ENCODE data around the gene CPSF4L.
"Not testable (repeated sequence)": the region's sequence is repeated elsewhere in the genome, so short reads cannot be mapped to it uniquely, and the experiment has no call there.

CPSF4L gene, protein sequence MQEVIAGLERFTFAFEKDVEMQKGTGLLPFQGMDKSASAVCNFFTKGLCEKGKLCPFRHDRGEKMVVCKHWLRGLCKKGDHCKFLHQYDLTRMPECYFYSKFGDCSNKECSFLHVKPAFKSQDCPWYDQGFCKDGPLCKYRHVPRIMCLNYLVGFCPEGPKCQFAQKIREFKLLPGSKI

DNA sequence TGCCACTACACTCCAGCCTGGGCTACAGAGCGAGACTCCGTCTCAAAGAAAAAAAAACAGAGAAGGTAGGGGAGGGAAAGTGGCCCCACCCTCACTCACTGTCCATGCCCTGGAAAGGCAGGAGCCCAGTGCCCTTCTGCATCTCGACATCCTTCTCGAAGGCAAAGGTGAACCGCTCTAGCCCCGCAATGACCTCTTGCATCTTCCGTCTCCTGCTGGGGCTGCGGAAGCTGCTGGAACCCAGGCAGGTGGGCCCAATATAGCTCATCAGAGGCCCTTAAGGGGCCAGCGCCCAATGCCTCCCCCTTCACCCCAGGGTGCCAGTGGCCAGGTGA is at the start of gene CPSF4L:
Gene CPSF4L (minus strand): TSS at position 264 of the 335 bp plus-strand sequence. CDS start 62 bp downstream, at position 202.
- Histone ChIP-seq H3K4me2 (ENCODE audit: low read depth, low read length) (no peak within 1 kb of the TSS), H3K9me2 (replicated peaks; ENCODE audit: insufficient read depth, low read length) (no peaks in the 10 kb centered on the region), H4K20me1 (ENCODE audit: insufficient read depth, low read length) (no peaks in the 10 kb centered on the region), H3F3A (ENCODE audit: insufficient read depth, low read length) (no peaks in the 10 kb centered on the region), H2AFZ (ENCODE audit: low read length) (no peak within 1 kb of the TSS), H3K9ac (ENCODE audit: low read length) (no peak within 1 kb of the TSS), H3K4me1 (ENCODE audit: low read length) (no peaks in the 10 kb centered on the region), H3K9me3 (replicated peaks; ENCODE audit: insufficient read depth, low read length) (no peaks in the 10 kb centered on the region), H3K79me2 (ENCODE audit: low read length) (no peaks in the 10 kb centered on the region), H3K4me3 (ENCODE audit: low read length) (no peak within 1 kb of the TSS), H3K27ac (ENCODE audit: low read length) (no peak within 1 kb of the TSS), H3K36me3 (replicated peaks; ENCODE audit: insufficient read depth, low read length) (no peaks in the 10 kb centered on the region), H3K27me3 (replicated peaks; ENCODE audit: insufficient read depth, low read length) (no peaks in the 10 kb centered on the region)
- DNase-seq, result no peak
- no peak for TF ChIP-seq EZH2phosphoT487 (IDR thresholded peaks at IDR 0.05; ENCODE audit: low read length)
- no peak for TF ChIP-seq EZH2 (optimal IDR thresholded peaks at IDR 0.05; ENCODE audit: low read depth, low read length)
- TF ChIP-seq CTCF (IDR thresholded peaks at IDR 0.05; ENCODE audit: low read length), result no peak

DNA sequence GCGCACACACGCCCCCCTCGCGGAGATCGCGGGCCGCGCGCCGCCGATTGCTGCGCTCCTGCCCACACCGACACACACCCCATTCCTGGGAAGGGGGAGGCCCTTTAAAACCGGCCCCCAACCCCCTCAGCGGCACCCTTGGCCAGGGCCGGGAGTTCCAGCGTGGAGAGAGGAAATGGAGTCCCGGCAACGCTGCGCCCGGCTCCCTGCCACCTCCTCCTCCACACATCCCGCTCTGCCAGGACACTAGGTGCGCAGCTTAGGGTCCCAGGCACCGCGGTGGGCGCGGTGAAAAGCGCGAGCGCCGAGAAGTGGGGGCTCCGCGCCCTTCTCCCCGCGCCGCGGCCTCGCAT is 49.7 kb upstream of the CPSF4L start:
- peak overlapping the region; percentile 88 for H3K4me3 ChIP-seq (ENCODE audit: low read length)
- no peak overlapping the region for H3K27ac ChIP-seq (ENCODE audit: low read length)

DNA sequence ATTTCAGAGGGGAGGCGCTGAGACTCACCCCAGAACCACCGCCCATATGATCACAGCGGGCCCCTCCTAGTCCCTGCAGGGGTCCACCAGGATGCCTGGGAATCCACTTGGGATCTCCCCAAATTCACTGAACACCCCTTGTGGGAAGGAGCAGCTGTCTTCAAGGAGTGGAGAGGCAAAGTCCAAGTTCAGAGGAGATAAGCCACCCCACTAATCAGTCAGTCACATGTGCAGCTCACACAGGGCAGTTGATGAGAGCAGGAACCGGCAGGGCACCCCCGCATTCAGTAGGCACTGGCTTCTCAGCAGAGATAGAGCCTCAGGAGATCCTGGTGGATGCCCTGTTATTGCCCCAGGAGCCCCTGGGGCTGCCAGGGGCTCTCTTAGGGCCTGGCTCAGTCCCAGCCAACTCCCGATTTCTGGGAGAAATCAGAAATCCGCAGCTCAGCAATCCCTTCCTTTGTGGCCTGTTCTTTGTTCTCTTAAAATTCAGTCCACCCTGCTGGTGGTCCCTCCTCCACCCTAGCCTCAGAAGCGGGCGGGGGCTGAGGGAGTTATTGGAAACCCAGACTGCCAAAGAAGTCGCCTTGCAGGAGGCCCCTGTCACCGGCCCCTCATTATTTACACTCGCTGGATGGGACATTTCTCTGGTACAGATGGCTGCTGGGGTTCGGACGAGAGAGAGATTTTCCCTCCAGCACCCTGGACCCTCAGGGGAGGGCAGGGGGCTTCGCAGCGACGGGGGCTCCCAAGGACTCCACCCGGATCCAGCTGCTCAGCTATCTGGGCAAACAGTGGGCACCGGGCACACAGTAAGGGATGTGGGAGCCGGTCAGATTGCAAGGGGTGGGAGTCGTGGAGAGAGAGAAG is 48.3 kb upstream of the CPSF4L start:
- H3K36me3 ChIP-seq (replicated peaks; ENCODE audit: insufficient read depth, low read length), result no peaks in the 10 kb centered on the region
- no peak for DNase-seq
- peak overlapping the region; percentile 55; the same call in 1 of the 2 replicates for H3K9ac ChIP-seq (ENCODE audit: low read length)
- H3K79me2 ChIP-seq (ENCODE audit: low read length), result peaks cover 9% of the 10 kb centered on the region
- H3K9me2 ChIP-seq (replicated peaks; ENCODE audit: insufficient read depth, low read length), result no peaks in the 10 kb centered on the region
- no peaks in the 10 kb centered on the region for H3K9me3 ChIP-seq (replicated peaks; ENCODE audit: insufficient read depth, low read length)
- H2AFZ ChIP-seq (ENCODE audit: low read length), result peak overlapping the region; percentile 94
- TF ChIP-seq CTCF (IDR thresholded peaks at IDR 0.05; ENCODE audit: low read length), result no peak
- no peak for TF ChIP-seq EZH2 (optimal IDR thresholded peaks at IDR 0.05; ENCODE audit: low read depth, low read length)
- TF ChIP-seq EZH2phosphoT487 (IDR thresholded peaks at IDR 0.05; ENCODE audit: low read length), result no peak
- no peak overlapping the region for H3K27ac ChIP-seq (ENCODE audit: low read length)
- H3K4me3 ChIP-seq (ENCODE audit: low read length), result peak overlapping the region; percentile 88
- H4K20me1 ChIP-seq (ENCODE audit: insufficient read depth, low read length), result no peaks in the 10 kb centered on the region
- peaks cover 4% of the 10 kb centered on the region; the same call in 1 of the 2 replicates for H3K4me1 ChIP-seq (ENCODE audit: low read length)
- H3K27me3 ChIP-seq (replicated peaks; ENCODE audit: insufficient read depth, low read length), result 0 out of 2 replicates have a peak, but pooled peaks cover 6% of the 10 kb centered on the region
- peak overlapping the region; percentile 85 for H3K4me2 ChIP-seq (ENCODE audit: low read depth, low read length)
- peaks cover 5% of the 10 kb centered on the region; the same call in 1 of the 2 replicates for H3F3A ChIP-seq (ENCODE audit: insufficient read depth, low read length)

More for the DNA sequence above, 49.7 kb upstream of the CPSF4L start:
- peaks cover 6% of the 10 kb centered on the region; the same call in 1 of the 2 replicates for H3K27me3 ChIP-seq (replicated peaks; ENCODE audit: insufficient read depth, low read length)
- H2AFZ ChIP-seq (ENCODE audit: low read length), result peak overlapping the region; percentile 94
- H3K9ac ChIP-seq (ENCODE audit: low read length), result peak overlapping the region; percentile 53; the same call in 1 of the 2 replicates
- H3K4me1 ChIP-seq (ENCODE audit: low read length), result peaks cover 4% of the 10 kb centered on the region; the same call in 1 of the 2 replicates
- no peaks in the 10 kb centered on the region for H3K9me3 ChIP-seq (replicated peaks; ENCODE audit: insufficient read depth, low read length)
- H4K20me1 ChIP-seq (ENCODE audit: insufficient read depth, low read length), result no peaks in the 10 kb centered on the region
- peaks cover 9% of the 10 kb centered on the region for H3K79me2 ChIP-seq (ENCODE audit: low read length)
- DNase-seq, result peak; percentile 29
- peaks cover 5% of the 10 kb centered on the region; the same call in 1 of the 2 replicates for H3F3A ChIP-seq (ENCODE audit: insufficient read depth, low read length)
- TF ChIP-seq EZH2 (optimal IDR thresholded peaks at IDR 0.05; ENCODE audit: low read depth, low read length) (no peak), CTCF (IDR thresholded peaks at IDR 0.05; ENCODE audit: low read length) (no peak), EZH2phosphoT487 (IDR thresholded peaks at IDR 0.05; ENCODE audit: low read length) (no peak)
- H3K9me2 ChIP-seq (replicated peaks; ENCODE audit: insufficient read depth, low read length), result no peaks in the 10 kb centered on the region
- no peaks in the 10 kb centered on the region for H3K36me3 ChIP-seq (replicated peaks; ENCODE audit: insufficient read depth, low read length)
- H3K4me2 ChIP-seq (ENCODE audit: low read depth, low read length), result peak overlapping the region; percentile 85

DNA sequence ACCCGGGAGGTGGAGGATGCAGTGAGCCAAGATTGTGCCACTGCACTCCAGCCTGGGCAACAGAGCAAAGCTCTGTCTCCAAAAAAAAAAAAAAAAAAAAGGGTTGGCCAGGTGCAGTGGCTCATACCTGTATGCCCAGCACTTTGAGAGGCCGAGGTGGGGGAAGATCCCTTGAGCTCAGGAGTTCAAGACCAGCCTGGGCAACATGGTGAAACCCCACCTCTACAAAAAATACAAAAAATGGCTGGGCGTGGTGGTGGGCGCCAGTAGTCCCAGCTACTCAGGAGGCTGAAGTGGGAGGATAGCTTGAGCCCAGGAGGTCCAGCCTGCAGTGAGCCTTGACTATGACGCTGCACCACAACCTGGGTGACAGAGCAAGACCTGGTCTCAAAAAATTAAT is 47.3 kb upstream of the CPSF4L start:
- not testable (repeated sequence) for H3K4me3 ChIP-seq (ENCODE audit: low read length)

More for the DNA sequence above, 47.3 kb upstream of the CPSF4L start:
- not testable (repeated sequence) for H3K4me2 ChIP-seq (ENCODE audit: low read depth, low read length); H3K27me3 ChIP-seq (replicated peaks; ENCODE audit: insufficient read depth, low read length); H3K9ac ChIP-seq (ENCODE audit: low read length); H3F3A ChIP-seq (ENCODE audit: insufficient read depth, low read length); DNase-seq; H3K79me2 ChIP-seq (ENCODE audit: low read length); H3K4me1 ChIP-seq (ENCODE audit: low read length); H2AFZ ChIP-seq (ENCODE audit: low read length); H4K20me1 ChIP-seq (ENCODE audit: insufficient read depth, low read length); H3K9me3 ChIP-seq (replicated peaks; ENCODE audit: insufficient read depth, low read length); H3K27ac ChIP-seq (ENCODE audit: low read length); H3K36me3 ChIP-seq (replicated peaks; ENCODE audit: insufficient read depth, low read length); H3K9me2 ChIP-seq (replicated peaks; ENCODE audit: insufficient read depth, low read length)

Data from MM.1S (cell line).